ENCODE data around the gene MPV17L.
"Not testable (repeated sequence)": the region's sequence is repeated elsewhere in the genome, so short reads cannot be mapped to it uniquely, and the experiment has no call there.

Gene MPV17L

DNA sequence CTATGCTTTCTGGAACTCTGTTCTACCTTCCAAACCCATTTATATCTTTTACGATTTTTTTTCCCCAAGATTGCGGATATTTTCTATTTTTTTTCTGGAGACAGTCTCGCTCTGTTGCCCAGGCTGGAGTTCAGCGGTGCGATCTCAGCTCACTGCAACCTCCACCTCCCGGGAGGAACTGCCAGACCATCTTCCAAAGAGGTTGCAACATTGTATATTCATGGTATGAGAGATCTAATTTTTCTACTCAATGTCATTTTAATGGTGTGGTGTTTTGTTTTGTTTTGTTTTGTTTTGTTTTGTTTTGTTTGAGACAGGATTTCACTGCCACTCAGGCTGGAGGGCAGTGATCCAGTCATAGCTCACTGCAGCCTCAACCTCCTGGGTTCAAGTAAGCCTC is 30.3 kb downstream of the MPV17L start:
- no peaks in the 10 kb centered on the region for H3K9me3 ChIP-seq (ENCODE audit: severe bottlenecking)
- H3K4me1 ChIP-seq (ENCODE audit: insufficient read depth, poor library complexity, severe bottlenecking): no peaks in the 10 kb centered on the region
- no peaks in the 10 kb centered on the region for H3K36me3 ChIP-seq (ENCODE audit: low read depth)
- no peak overlapping the region for H3K4me3 ChIP-seq (ENCODE audit: severe bottlenecking)
- H3K27me3 ChIP-seq (ENCODE audit: insufficient read depth, poor library complexity, severe bottlenecking): no peaks in the 10 kb centered on the region
- no peak for ATAC-seq (ENCODE audit: low read depth)
- no peak for DNase-seq (ENCODE audit: low spot score)
- no peak overlapping the region for H3K27ac ChIP-seq (ENCODE audit: poor library complexity, severe bottlenecking)
- TF ChIP-seq CTCF (IDR thresholded peaks at IDR 0.05; ENCODE audit: poor library complexity, severe bottlenecking): no peak

DNA sequence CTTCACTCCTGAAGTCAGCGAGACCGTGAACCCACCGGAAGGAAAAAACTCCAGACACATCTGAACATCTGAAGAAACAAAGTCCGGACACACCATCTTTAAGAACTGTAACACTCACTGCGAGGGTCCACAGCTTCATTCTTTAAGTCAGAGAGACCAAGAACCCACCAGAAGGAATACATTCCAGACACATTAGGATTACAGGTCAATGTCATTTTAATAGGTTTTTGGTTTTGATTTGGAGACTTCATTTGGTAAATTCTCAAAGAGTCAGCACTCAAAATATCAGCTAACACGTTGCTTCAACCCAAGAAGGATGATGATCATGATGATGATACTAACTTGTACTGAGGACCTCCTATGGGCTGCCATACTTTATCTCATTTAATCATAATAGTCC is 31.2 kb downstream of the MPV17L start:
- TF ChIP-seq CTCF (IDR thresholded peaks at IDR 0.05; ENCODE audit: poor library complexity, severe bottlenecking): no peak
- Histone ChIP-seq H3K36me3 (ENCODE audit: low read depth) (no peaks in the 10 kb centered on the region), H3K4me1 (ENCODE audit: insufficient read depth, poor library complexity, severe bottlenecking) (no peaks in the 10 kb centered on the region), H3K27me3 (ENCODE audit: insufficient read depth, poor library complexity, severe bottlenecking) (no peaks in the 10 kb centered on the region), H3K4me3 (ENCODE audit: severe bottlenecking) (no peak overlapping the region), H3K27ac (ENCODE audit: poor library complexity, severe bottlenecking) (no peak overlapping the region), H3K9me3 (ENCODE audit: severe bottlenecking) (no peaks in the 10 kb centered on the region)
- DNase-seq (ENCODE audit: low spot score): no peak
- no peak for ATAC-seq (ENCODE audit: low read depth)

DNA sequence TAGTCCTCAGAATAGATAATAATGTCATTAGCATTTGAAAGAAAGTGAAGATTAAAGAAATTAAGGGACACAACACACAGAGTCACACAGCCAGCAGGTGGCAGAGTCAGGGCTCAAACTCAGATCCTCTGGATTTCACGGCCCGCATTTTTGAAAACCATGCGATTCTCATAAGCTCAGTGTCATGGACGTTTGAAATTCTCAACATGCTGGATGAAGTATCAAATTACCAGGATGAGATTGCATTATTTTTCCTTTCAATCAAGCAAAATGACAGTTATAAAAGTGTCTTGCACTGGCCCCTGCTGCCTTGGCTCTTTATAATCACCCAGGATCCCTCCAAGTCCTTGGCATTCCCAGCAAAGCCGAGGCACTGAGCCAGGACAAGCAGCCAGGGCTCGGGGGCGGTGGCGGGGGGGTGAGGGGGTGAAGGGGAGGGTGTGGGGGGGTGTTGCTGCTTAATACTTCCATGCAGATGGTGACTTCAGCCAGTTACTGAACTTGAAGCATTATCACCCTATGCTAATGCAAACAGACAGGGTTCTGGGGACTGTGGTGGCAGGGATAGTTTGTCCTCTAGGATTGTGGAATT is 32.2 kb downstream of the MPV17L start:
- peak; percentile 70 for TF ChIP-seq CTCF (IDR thresholded peaks at IDR 0.05; ENCODE audit: poor library complexity, severe bottlenecking)
- H3K36me3 ChIP-seq (ENCODE audit: low read depth): no peaks in the 10 kb centered on the region
- no peaks in the 10 kb centered on the region for H3K4me1 ChIP-seq (ENCODE audit: insufficient read depth, poor library complexity, severe bottlenecking)
- no peaks in the 10 kb centered on the region for H3K27me3 ChIP-seq (ENCODE audit: insufficient read depth, poor library complexity, severe bottlenecking)
- H3K9me3 ChIP-seq (ENCODE audit: severe bottlenecking): no peaks in the 10 kb centered on the region
- no peak overlapping the region for H3K27ac ChIP-seq (ENCODE audit: poor library complexity, severe bottlenecking)
- ATAC-seq (ENCODE audit: low read depth): peak; percentile 68; the same call in 2 of the 3 replicates
- no peak for DNase-seq (ENCODE audit: low spot score)
- H3K4me3 ChIP-seq (ENCODE audit: severe bottlenecking): no peak overlapping the region

DNA sequence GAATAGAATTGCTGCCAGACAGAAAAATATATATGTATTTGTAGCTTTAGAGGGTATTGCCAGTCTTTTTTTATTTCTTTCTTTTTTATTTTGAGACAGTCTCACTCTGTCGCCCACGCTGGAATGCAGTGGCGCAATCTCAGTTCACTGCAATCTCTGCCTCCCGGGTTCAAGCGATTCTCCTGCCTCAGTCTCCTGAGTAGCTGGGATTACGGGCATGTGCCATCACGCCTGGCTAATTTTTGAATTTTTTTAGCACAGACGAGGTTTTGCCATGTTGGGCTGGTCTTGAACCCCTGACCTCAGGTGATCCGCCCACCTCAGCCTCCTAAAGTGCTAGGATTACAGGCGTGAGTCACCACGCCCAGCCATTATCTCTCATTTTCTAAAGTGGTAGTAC is 35.3 kb downstream of the MPV17L start:
- not testable (repeated sequence) for H3K27me3 ChIP-seq (ENCODE audit: insufficient read depth, poor library complexity, severe bottlenecking); H3K4me1 ChIP-seq (ENCODE audit: insufficient read depth, poor library complexity, severe bottlenecking); ATAC-seq (ENCODE audit: low read depth); H3K4me3 ChIP-seq (ENCODE audit: severe bottlenecking); H3K27ac ChIP-seq (ENCODE audit: poor library complexity, severe bottlenecking); DNase-seq (ENCODE audit: low spot score); H3K9me3 ChIP-seq (ENCODE audit: severe bottlenecking); H3K36me3 ChIP-seq (ENCODE audit: low read depth)

GRCh38 chr16:15434079-15434424 is 38.5 kb downstream of the MPV17L start:
- DNase-seq (ENCODE audit: low spot score) (no peak), ATAC-seq (ENCODE audit: low read depth) (no peak)
- H3K36me3 ChIP-seq (ENCODE audit: low read depth): no peaks in the 10 kb centered on the region
- H3K27ac ChIP-seq (ENCODE audit: poor library complexity, severe bottlenecking): no peak overlapping the region
- no peaks in the 10 kb centered on the region for H3K9me3 ChIP-seq (ENCODE audit: severe bottlenecking)
- H3K27me3 ChIP-seq (ENCODE audit: insufficient read depth, poor library complexity, severe bottlenecking): no peaks in the 10 kb centered on the region
- no peak for TF ChIP-seq CTCF (IDR thresholded peaks at IDR 0.05; ENCODE audit: poor library complexity, severe bottlenecking)
- H3K4me3 ChIP-seq (ENCODE audit: severe bottlenecking): peak overlapping the region; percentile 49
- H3K4me1 ChIP-seq (ENCODE audit: insufficient read depth, poor library complexity, severe bottlenecking): no peaks in the 10 kb centered on the region

Data from RWPE2 (cell line).